Activated CD4-positive, alpha-beta T cell treated with anti-CD3 and anti-CD28 coated beads for 1 hour (primary cell): Measurements from ENCODE around the gene PEMT.
A peak's percentile ranks its signal among the peaks of the same experiment; 100 is the strongest.
"Not testable (repeated sequence)": the region's sequence is repeated elsewhere in the genome, so short reads cannot be mapped to it uniquely, and the experiment has no call there.

Experiments used
- DNase-seq: peaks from one replicate; pipeline ENCODE4 v3.0.0-alpha.2; 2020

PEMT gene

DNA sequence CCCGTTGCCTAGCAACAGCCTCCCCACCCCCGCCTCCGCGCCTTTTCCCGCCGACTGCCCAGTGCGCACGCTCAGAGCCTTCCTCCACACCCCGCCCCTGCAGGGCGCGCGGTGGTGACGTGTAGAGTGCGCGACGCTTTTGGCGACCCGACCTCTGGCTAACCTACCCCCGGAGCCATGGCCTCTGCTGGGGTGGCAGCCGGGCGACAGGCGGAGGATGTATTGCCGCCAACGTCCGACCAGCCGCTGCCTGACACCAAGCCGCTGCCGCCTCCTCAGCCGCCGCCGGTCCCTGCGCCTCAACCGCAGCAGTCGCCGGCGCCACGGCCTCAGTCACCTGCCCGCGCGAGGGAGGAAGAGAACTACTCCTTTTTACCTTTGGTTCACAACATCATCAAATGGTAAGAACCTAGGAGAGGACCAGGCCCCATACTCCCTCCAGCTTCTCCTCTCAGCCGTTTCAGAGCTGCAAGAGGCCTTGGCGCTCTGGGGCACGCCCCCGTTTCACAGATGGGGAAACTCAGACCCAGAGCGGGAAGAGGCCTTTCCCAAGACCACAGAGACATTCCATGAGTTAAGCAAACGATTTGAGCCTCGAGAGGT lies 114.5 kb downstream of the PEMT start, which contains the start of gene MED9:
Gene MED9, plus strand, starts transcription at position 136 of the 603 bp plus-strand sequence. Its CDS starts 42 bp downstream, at position 178.
- DNase-seq, result peak; percentile 96

DNA sequence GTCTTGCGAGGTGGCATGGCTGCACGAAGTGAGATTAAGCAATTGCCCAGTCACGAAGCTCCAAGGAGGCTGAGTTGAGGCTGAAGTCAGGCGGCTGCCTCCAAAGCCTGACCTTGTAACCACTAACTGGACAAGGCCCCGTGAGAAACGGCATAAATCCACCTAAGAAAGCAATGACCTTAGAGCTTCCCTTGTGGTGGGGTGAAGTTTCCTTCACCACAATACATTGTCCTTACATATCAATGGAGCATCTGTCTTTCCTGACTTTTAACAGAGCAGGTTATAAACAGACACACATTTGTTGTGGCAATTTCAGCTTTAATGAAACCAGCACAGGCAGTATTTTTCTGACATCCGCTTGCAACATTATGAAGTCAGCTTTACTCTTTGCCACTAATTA lies 117.2 kb downstream of the PEMT start:
- DNase-seq, result no peak

DNA sequence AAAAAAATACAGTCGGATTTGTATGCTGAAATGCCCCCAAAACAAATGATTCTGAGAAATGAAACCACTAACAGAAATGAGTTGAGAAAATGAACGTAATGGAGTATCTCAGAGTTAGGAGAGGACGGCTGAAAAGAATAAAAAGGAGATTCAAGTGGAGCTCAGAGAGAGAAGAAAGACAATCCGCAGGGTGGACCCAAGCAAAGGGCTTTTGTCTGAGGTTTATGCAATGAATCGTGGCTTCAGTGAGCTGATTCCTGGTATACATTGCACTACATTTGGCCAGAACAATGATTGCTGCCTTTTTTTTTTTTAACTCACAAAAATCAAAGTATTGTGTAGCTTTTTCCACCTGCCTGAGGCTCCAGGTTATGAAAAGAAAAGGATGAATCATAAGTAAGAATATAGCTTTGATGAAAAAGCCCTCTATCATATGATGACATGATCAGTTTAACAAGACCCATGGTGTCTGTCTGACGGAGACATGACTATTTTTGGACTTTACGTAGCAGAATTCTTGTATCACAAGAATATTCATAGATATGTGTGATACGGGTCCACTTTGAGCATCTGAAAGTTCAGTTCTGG lies 119.1 kb downstream of the PEMT start:
- no peak for DNase-seq

DNA sequence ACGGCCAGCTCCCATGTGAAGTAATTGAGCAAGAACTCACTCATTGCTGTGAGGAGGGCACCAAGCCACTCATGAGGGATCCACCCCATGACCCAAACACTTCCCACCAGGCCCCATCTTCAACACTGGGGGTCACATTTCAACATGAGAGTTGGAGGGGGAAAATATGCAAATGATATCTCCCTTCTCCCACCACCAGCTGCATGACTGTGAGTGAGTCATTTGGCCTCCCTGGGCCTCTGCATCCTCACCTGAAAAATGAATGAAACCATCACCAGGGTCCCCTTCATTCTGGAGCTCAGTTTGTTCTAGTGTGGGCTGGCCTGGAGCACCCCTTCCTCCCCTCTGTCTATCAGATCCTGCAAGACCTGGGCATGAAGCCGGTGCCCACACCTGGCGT lies 121.5 kb downstream of the PEMT start:
- no peak for DNase-seq

DNA sequence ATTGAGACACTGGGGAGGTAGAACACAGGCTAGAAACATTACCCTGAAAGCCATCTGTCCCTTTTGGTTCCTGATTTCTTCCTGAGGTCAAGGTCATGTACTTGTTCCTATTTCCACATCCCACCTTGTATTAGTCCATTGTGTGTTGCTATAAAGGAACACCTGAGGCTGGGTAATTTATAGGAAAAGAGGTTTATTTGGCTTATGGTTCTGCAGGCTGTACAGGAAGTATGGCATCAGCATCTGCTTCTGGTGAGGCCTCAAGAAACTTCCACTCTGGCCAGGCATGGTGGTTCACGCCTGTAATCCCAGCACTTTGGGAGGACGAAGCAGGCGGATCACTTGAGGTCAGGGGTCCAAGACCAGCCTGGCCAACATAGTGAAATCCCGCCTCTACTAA lies 122.2 kb downstream of the PEMT start:
- DNase-seq, result no peak

DNA sequence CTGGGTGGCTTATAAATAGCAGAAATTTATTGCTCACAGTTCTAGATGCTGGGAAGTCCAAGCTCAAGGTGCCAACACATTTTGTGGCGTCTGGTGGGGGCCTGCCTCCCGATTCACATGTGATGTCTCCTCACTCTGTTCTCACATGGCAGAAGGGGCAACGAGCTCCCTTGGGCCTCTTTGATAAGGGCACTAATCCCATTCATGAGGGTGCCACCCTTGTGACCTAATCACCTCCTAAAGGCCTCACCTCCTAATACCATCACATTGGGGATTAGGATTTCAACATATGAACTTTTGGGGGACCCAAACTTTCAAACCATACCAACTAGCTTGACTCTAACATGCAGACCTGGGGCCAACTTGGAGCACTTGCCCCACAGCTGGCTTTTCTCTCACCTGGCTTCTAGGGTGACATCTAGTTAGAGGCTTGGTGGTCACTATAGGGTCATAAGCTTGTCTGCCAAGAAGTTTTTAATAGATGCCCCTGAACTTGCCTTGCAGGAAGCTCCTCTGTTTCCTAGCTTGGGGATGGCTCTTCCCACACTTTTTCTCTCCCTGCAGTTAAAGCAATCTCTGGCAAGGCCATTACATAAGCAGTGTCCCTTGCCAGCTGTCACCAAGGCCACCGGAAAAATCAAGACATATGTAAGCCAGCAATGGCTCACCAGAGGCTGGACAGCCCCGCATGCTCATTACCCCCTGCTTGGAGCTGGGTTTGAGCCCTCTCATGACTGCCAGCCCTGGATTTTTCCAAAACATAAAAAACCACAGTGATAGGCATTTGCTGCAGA lies 123.1 kb downstream of the PEMT start:
- DNase-seq, result no peak

DNA sequence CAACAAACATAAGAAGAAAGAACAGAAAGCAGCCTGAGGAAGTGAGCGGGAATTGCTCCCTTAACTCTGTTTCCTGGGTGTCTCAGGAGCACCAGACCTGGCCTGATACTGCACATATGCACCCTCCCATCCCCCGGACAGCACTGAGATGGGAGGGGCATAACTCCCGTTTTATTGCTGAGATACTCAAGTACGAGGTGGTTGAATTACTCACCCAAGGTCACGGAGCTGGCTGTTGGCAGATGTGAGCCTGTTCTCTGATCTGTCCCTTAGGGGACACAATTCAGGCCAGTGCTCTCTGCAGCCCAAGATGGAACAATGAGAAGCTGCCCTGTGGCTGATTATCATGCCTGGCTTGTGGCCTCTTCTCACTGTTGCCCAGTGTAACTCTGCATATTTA lies 123.8 kb downstream of the PEMT start:
- no peak for DNase-seq

DNA sequence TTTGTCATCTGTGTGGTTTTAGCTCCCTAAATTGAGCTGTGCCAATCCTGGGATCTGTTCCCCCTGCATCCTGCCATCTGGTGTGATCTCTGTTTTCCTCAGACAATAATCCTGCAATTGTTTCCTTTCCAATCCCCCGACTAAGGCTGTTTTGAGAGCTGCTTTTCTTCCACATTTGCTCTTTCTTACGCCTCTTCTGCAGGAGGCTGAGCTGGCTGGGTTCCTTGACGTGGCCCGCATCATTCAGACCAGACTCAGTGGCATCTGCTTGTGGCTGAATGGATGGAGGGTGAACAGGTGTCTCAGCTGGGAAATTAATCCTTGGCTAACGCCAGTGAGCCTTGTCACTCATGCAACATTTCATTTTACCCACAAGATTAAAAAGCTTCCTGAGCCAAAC lies 124.5 kb downstream of the PEMT start:
- no peak for DNase-seq

DNA sequence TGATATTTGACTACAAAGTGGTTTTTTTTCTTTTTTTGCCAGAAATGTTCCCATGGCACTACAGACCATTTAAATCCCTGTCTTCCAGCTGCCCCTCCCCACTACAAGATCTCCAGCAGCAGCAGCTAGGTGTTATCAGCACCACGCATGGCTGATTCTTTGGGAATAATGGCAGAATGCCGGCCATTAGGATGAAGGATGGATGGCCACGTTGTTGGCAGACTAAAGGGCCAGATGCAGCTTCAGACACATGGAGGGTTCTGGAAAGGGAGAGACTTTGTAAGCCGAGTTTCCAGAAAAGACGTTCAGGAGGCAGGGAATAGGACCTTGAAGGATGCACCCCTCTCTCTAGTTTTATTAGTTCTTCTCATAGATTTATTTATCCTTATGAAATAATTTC lies 125.0 kb downstream of the PEMT start:
- no peak for DNase-seq

DNA sequence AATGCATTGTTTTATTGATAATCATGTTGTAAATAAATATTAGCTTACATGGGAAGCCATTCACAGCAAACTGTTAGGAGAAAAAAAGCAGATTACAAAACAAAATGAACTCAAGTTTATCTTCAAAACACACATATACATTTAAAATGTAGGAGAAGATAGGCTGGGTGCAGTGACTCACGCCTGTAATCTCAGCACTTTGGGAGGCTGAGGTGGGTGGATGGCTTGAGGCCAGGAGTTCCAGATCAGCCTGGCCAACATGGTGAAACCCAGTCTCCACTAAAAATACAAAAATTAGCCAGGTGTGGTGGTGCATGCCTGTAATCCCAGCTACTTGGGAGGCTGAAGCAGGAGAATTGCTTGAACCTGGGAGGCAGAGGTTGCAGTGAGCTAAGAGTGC lies 125.6 kb downstream of the PEMT start:
- not testable (repeated sequence) for DNase-seq

DNA sequence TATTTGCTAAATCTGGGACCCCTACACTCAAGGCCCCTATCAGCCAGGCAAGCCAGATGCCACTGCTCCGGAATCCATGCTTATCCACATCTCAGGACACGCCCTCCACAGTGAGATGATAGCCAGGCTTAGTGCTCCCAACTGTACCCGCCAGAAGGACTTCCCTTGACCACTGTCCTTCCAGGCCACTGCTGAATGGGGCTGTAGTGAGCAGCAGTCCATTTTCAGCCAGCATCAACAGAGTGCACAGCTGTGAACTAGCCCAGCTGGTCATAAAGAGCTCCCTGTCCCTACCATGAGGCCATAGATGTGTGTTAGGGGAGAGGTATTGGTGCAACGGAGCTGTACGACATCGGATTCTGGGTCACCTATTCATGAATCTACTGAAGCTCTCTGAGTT lies 127.7 kb downstream of the PEMT start:
- DNase-seq, result no peak

DNA sequence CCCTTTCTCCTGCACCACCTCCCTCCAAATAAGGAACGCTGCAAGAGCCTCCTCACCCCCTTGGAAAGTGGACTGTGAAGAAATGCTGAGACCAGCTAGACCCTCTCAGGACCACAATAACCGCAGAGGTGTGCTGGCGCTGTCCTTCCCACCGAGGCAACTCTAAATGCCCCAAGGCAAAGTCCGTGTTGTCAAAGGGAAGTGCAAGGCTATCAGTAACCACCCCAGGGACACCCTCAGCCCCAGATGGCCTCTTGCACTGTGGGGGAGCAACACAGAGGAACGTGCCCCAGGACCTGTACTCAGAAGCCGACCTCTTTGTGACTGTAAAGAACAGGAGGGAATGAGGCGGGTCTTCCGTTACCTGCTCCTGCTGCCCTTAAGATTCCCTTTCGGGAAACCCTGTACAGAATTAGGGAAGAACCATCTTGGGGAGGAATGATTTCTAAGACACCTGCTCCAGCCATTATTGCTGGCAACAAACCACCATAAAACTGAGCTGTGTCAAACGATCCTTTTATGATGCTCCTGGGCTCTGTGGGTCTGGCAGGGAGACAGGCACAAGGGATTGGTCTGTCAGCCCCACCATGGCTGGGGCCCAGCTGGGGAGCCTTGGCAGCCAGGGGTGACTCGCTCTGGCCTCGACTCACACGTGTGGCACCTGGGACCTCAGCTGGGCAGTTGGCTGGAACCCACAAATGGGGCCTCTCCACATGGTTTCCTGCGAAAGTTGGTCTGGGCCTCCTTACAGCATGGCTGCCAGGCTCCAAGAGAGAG lies 129.3 kb downstream of the PEMT start:
- no peak for DNase-seq

DNA sequence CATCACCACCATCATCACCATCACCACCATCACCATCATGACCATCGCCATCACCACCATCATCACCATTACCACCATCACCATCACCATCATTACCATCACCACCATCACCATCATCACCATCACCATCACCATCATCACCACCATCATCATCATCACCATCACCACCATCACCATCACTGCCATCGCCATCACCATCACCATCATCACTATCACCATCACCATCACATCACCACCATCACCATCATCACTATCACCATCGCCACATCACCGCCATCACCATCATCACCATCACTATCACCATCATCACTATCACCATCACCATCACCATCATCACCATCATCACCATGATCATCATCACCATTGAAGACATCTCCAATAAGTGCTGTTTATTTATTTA lies 131.5 kb downstream of the PEMT start:
- no peak for DNase-seq

DNA sequence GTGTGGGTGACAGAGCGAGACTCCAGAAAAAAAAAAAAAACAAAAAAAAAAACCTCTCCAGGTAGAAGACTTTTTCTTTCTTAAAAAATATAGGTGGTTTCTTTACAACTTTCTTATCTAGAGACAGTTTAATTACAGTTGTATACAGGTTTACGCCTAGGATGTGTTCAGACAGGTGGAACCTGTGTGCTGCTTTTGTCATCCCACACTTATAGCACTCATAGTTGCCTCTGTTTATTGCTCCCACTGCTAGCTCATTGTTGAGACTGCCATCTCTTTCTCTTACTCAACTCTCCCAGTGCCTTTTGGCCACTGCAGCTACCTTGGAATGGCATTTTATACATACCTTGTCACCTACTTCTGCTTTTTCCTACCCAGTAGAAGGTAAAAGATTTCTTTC lies 133.8 kb downstream of the PEMT start:
- no peak for DNase-seq

DNA sequence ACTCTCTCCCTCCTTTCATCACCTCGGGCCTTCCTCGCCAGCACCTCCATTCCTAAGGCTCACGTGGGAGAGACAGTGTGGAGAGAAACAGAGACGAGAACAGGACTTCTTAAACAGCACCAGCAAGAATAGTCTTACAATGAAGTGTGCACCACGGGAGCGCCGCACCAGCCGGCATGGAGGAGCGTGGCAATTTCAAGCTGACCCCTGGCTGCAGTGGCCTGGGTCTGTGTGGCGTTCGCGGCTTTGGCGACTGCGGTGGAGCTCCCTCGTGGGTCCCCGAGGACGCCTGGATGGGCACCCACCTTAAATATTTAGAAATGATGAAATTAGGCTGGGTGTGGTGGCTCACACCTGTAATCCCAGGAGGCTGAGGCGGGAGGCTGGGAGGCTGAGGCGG lies 135.3 kb downstream of the PEMT start:
- DNase-seq, result no peak
